Naive thymus-derived CD4-positive, alpha-beta T cell (primary cell): Measurements from ENCODE around the gene BRI3. TPM values are rescaled to one million over a fixed set of nuclear protein-coding genes. Genes with fewer than 3 reads are reported as not detected.
A peak's percentile ranks its signal among the peaks of the same experiment; 100 is the strongest.

ENCODE experiments used
- ATAC-seq: fragments of 150-1000 bp; cut with Tn5 transposase; 2 replicates; pipeline ENCODE4 v1.10.0; 2021; ENCODE audit warnings: mild to moderate bottlenecking, moderate library complexity
- CTCF ChIA-PET: fragments of 350-600 bp; sonication (Branson Sonifier 250); formaldehyde crosslinking; loops from one replicate; lab custom pipeline; 2021; ENCODE audit warnings: antibody characterized with exemption; lab: Charles Lee
- POLR2A ChIA-PET: fragments of 350-600 bp; sonication (Branson Sonifier 250); formaldehyde crosslinking; loops from one replicate; lab custom pipeline; 2021; ENCODE audit warnings: antibody characterized with exemption, inconsistent platforms; lab: Charles Lee
- DNase-seq, 9 donors: peaks; one replicate each; pipeline versions ENCODE4 v3.0.0 to v3.0.0-alpha.2; 2020 to 2022; ENCODE audit warnings: mixed read lengths in 1 of 9
- H3K27ac ChIP-seq: one replicate; pipeline ENCODE4 v1.7.0; 2013; ENCODE audit warnings: mild to moderate bottlenecking, low read depth, low read length, moderate library complexity
- H3K27me3 ChIP-seq, 2 donors: one replicate each; pipeline ENCODE4 v1.7.0; 2013; ENCODE audit warnings: low read length in 2 of 2, mild to moderate bottlenecking in 2 of 2, moderate library complexity in 2 of 2; ENCODE audit not compliant: control insufficient read depth in 2 of 2, insufficient read depth in 2 of 2
- H3K36me3 ChIP-seq, 3 experiments: 1 replicate in 2 of 3; 2 replicates in 1 of 3; pipeline ENCODE4 v1.7.0; 2013; ENCODE audit warnings: low read length in 3 of 3, mild to moderate bottlenecking in 3 of 3, moderate library complexity in 1 of 3; ENCODE audit not compliant: insufficient read depth in 3 of 3, control insufficient read depth in 2 of 3
- H3K4me1 ChIP-seq, 2 donors: one replicate each; pipeline ENCODE4 v1.7.0; 2013; ENCODE audit warnings: low read length in 2 of 2, mild to moderate bottlenecking in 2 of 2, moderate library complexity in 1 of 2; ENCODE audit not compliant: control insufficient read depth in 2 of 2, insufficient read depth in 2 of 2
- H3K4me3 ChIP-seq: 2 replicates; pipeline ENCODE4 v1.7.0; 2013; ENCODE audit warnings: mild to moderate bottlenecking, low read length
- H3K9me3 ChIP-seq, 3 experiments: 1 replicate in 2 of 3; 2 replicates in 1 of 3; pipeline ENCODE4 v1.7.0; 2013; ENCODE audit warnings: low read length in 3 of 3; ENCODE audit not compliant: control insufficient read depth in 2 of 3
- H3K27ac Mint-ChIP-seq, 9 donors: one replicate each; pipeline ENCODE4 v1.8.0; 2020 to 2022; ENCODE audit warnings: mixed read lengths in 9 of 9, mild to moderate bottlenecking in 8 of 9, moderate library complexity in 5 of 9, inconsistent platforms in 2 of 9
- H3K27me3 Mint-ChIP-seq, 5 donors: one replicate each; pipeline ENCODE4 v1.8.0; 2021 to 2022; ENCODE audit warnings: mixed read lengths in 5 of 5, mild to moderate bottlenecking in 1 of 5
- H3K36me3 Mint-ChIP-seq, 5 donors: one replicate each; pipeline ENCODE4 v1.8.0; 2020 to 2022; ENCODE audit warnings: mixed read lengths in 5 of 5, mild to moderate bottlenecking in 3 of 5, inconsistent platforms in 1 of 5
- H3K4me1 Mint-ChIP-seq, 7 donors: one replicate each; pipeline ENCODE4 v1.8.0; 2020 to 2022; ENCODE audit warnings: mixed read lengths in 7 of 7, mild to moderate bottlenecking in 3 of 7, inconsistent platforms in 1 of 7
- H3K4me3 Mint-ChIP-seq, 10 donors: one replicate each; pipeline ENCODE4 v1.8.0; 2020 to 2022; ENCODE audit warnings: mild to moderate bottlenecking in 10 of 10, mixed read lengths in 10 of 10, moderate library complexity in 6 of 10, inconsistent platforms in 2 of 10
- H3K9me3 Mint-ChIP-seq, 11 donors: one replicate each; pipeline ENCODE4 v1.8.0; 2020 to 2022; ENCODE audit warnings: mixed read lengths in 11 of 11, mild to moderate bottlenecking in 4 of 11, inconsistent platforms in 1 of 11, moderate library complexity in 1 of 11
- intact Hi-C, 2 donors: fragments of 100-400 bp; cut with micrococcal nuclease; formaldehyde crosslinking; loops; one replicate each; pipeline ENCODE4 v1.15.1; 2023
- polyA plus RNA-seq, 2 donors: library from polyadenylated mRNA; unstranded; fragments of 300-500 nt; fragmentation: Illumina TruSeq; gene quantifications; one replicate each; pipeline ENCODE4 v1.2.3, GENCODE V29; 2021
- total RNA-seq, 6 experiments: library from RNA in 5 of 6; stranded (reverse) in 5 of 6; gene quantifications; 1 replicate in 5 of 6; 2 replicates in 1 of 6; pipeline ENCODE4 v1.2.3 and lab custom pipeline; 2021 to 2026

Gene BRI3
- total and polyA plus RNA-seq, 7 experiments from 2014 or later: 17.8 to 194 (median 82.4) TPM

DNA sequence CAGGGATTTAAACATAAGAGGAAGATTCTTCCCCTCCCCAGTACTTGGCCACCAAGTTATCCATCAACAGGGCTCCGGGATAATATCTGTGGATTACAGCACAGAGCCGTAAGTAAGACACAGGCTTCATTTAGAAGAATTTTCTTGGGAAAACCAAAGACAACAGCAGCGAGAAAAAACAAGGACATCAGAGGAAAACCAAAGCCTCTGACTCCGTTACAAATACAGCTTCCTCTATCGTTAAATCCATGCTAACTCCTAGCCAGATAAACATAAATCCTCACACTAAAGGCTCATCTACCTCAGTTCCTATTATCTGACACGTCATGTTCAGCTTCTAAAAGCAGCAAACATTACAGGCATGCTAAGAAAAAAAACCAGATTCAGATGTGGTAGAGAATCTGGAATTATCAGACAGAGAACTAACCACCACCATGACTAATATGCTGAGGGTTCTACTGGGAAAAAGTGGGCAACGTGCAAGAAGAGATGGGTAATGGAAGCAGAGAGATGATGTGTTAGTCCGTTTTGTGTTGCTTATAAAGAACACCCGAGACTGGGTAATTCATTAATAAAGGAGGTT, 48.4 kb downstream of the BRI3 start:
- Mint-ChIP-seq H3K4me1 (no peaks in the 10 kb centered on the region), H3K36me3 (peaks cover 0 to 4% (median 0%) of the 10 kb centered on the region in 5 donors), H3K4me3 (no peak overlapping the region), H3K9me3 (peaks cover 0 to 6% (median 2%) of the 10 kb centered on the region in 11 donors), H3K27ac (no peak overlapping the region), H3K27me3 (no peaks in the 10 kb centered on the region)
- intact Hi-C loops: no loop called here
- no peak overlapping the region for H3K27ac ChIP-seq
- H3K4me1 ChIP-seq: no peaks in the 10 kb centered on the region
- ChIA-PET POLR2A (no interaction called here), CTCF (no interaction called here)
- H3K27me3 ChIP-seq: no peaks in the 10 kb centered on the region
- no peaks in the 10 kb centered on the region for H3K36me3 ChIP-seq
- no peak overlapping the region for H3K4me3 ChIP-seq
- H3K9me3 ChIP-seq: no peaks in the 10 kb centered on the region
- ATAC-seq (no peak), DNase-seq (no peak)

DNA sequence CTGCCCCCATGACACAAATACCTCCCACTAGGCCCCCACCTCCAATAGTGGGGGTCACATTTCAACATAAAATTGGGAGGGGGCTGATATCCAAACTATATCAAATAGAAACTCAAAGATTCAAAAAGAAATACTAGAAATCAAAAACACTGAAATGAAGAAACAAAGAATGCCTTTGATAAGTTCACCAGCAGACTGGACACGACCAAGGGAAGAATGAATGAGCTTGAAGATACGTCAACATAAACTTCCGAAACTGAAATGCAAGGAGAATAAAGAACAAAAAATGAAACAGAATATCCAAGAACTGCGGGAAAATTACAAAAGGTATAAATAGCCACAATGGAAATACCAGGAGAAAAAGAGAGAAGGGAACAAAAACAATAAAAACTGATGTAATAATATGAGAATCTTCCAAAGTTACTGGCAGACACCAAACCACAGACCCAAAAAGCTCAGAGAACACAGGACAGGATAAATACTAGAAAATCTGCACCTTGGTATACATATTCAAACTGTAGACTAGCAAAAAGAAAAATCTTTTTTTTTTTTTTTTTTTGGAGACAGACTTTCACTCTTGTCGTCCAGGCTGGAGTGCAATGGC, 49.5 kb downstream of the BRI3 start:
- intact Hi-C loops: no loop called here
- CTCF ChIA-PET: no interaction called here

DNA sequence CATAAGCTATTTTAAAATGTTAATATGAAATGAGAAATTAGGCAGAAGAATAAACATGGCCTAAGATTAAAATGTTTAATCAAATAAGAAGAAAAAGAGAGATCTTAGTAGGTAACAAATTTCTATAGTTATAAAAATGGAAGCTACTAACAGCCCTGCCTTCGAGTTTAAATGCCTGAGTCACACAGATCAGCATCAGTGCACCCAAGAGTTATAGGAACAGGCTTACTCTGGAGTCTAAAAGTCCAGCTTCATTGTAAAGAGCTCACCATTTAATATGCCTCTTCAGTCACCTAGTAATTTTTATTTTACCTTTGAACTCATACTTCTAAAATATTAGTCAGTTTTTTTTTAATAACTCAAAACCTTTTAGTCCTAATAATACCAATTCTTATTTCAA, 52.6 kb downstream of the BRI3 start:
- Mint-ChIP-seq H3K9me3 (peaks cover 0 to 6% (median 2%) of the 10 kb centered on the region in 11 donors), H3K27me3 (peaks cover 0 to 5% (median 0%) of the 10 kb centered on the region in 5 donors), H3K4me1 (no peaks in the 10 kb centered on the region), H3K36me3 (peaks cover 0 to 5% (median 0%) of the 10 kb centered on the region in 5 donors), H3K27ac (no peak overlapping the region), H3K4me3 (no peak overlapping the region)
- ATAC-seq (no peak), DNase-seq (no peak)
- no peaks in the 10 kb centered on the region for H3K27me3 ChIP-seq
- no peaks in the 10 kb centered on the region for H3K36me3 ChIP-seq
- H3K4me1 ChIP-seq: no peaks in the 10 kb centered on the region
- H3K9me3 ChIP-seq: no peaks in the 10 kb centered on the region
- CTCF ChIA-PET: no interaction called here
- POLR2A ChIA-PET: no interaction called here
- intact Hi-C loops: no loop called here
- no peak overlapping the region for H3K4me3 ChIP-seq
- no peak overlapping the region for H3K27ac ChIP-seq

More for the DNA sequence above, 49.5 kb downstream of the BRI3 start:
- no peaks in the 10 kb centered on the region for H3K36me3 ChIP-seq
- Mint-ChIP-seq H3K36me3 (peaks cover 0 to 4% (median 0%) of the 10 kb centered on the region in 5 donors), H3K27me3 (peaks cover 0 to 5% (median 0%) of the 10 kb centered on the region in 5 donors), H3K9me3 (peaks cover 0 to 6% (median 2%) of the 10 kb centered on the region in 11 donors), H3K27ac (no peak overlapping the region), H3K4me3 (no peak overlapping the region), H3K4me1 (no peaks in the 10 kb centered on the region)
- H3K4me1 ChIP-seq: no peaks in the 10 kb centered on the region
- DNase-seq (no peak), ATAC-seq (no peak)
- POLR2A ChIA-PET: no interaction called here
- no peak overlapping the region for H3K27ac ChIP-seq
- H3K27me3 ChIP-seq: no peaks in the 10 kb centered on the region
- no peaks in the 10 kb centered on the region for H3K9me3 ChIP-seq
- no peak overlapping the region for H3K4me3 ChIP-seq

- H3K36me3 ChIP-seq: no peaks in the 10 kb centered on the region
- no peaks in the 10 kb centered on the region for H3K4me1 ChIP-seq
- Mint-ChIP-seq H3K4me1 (no peaks in the 10 kb centered on the region), H3K36me3 (peaks cover 0 to 9% (median 0%) of the 10 kb centered on the region in 5 donors), H3K27me3 (peaks cover 0 to 5% (median 0%) of the 10 kb centered on the region in 5 donors), H3K4me3 (no peak overlapping the region), H3K27ac (peak overlapping the region in 1 of 9 donors; percentile 28), H3K9me3 (peaks cover 0 to 10% (median 3%) of the 10 kb centered on the region in 11 donors)
- no peak overlapping the region for H3K27ac ChIP-seq
- DNase-seq (no peak), ATAC-seq (no peak)
- ChIA-PET POLR2A (no interaction called here), CTCF (no interaction called here)
- no peaks in the 10 kb centered on the region for H3K9me3 ChIP-seq
- no peak overlapping the region for H3K4me3 ChIP-seq
- intact Hi-C loops: no loop called here
- no peaks in the 10 kb centered on the region for H3K27me3 ChIP-seq
These were observed 54.0 kb downstream of the BRI3 start for GRCh38 chr7:98335411-98335977.

GRCh38 chr7:98338441-98338840, 57.0 kb downstream of the BRI3 start:
- no peaks in the 10 kb centered on the region for H3K4me1 ChIP-seq
- ChIA-PET POLR2A (no interaction called here), CTCF (no interaction called here)
- Mint-ChIP-seq H3K9me3 (peaks cover 0 to 7% (median 3%) of the 10 kb centered on the region in 11 donors), H3K36me3 (peaks cover 0 to 5% (median 0%) of the 10 kb centered on the region in 5 donors), H3K27me3 (peaks cover 0 to 5% (median 0%) of the 10 kb centered on the region in 5 donors), H3K4me3 (no peak overlapping the region), H3K4me1 (no peaks in the 10 kb centered on the region), H3K27ac (no peak overlapping the region)
- no peaks in the 10 kb centered on the region for H3K27me3 ChIP-seq
- no peak for ATAC-seq
- H3K27ac ChIP-seq: no peak overlapping the region
- intact Hi-C loops: no loop called here
- no peak overlapping the region for H3K4me3 ChIP-seq
- no peaks in the 10 kb centered on the region for H3K9me3 ChIP-seq
- no peak for DNase-seq
- no peaks in the 10 kb centered on the region for H3K36me3 ChIP-seq

- H3K36me3 ChIP-seq: no peaks in the 10 kb centered on the region
- H3K9me3 Mint-ChIP-seq: peaks cover 0 to 7% (median 3%) of the 10 kb centered on the region in 11 donors
- no peak overlapping the region for H3K4me3 ChIP-seq
- DNase-seq (no peak), ATAC-seq (no peak)
- H3K36me3 Mint-ChIP-seq: peaks cover 0 to 5% (median 0%) of the 10 kb centered on the region in 5 donors
- H3K27ac Mint-ChIP-seq: no peak overlapping the region
- no peaks in the 10 kb centered on the region for H3K27me3 ChIP-seq
- ChIA-PET POLR2A (no interaction called here), CTCF (no interaction called here)
- no peaks in the 10 kb centered on the region for H3K9me3 ChIP-seq
- H3K27ac ChIP-seq: no peak overlapping the region
- H3K4me3 Mint-ChIP-seq: no peak overlapping the region
- H3K27me3 Mint-ChIP-seq: peaks cover 0 to 5% (median 0%) of the 10 kb centered on the region in 5 donors
- H3K4me1 Mint-ChIP-seq: no peaks in the 10 kb centered on the region
- intact Hi-C loops: no loop called here
- H3K4me1 ChIP-seq: no peaks in the 10 kb centered on the region
These were observed 57.6 kb downstream of the BRI3 start for GRCh38 chr7:98339043-98339442.
